NCI-H2029 (cell line): ENCODE data around the gene ZFAND5.

Source experiments
- DNase-seq: peaks from one replicate; lab custom pipeline; 2025; lab: John Stamatoyannopoulos, UW

Gene ZFAND5

GRCh38 chr9:72322259-72322658, 42.7 kb downstream of the ZFAND5 start:
- no peak for DNase-seq

- peak; percentile 60 for DNase-seq
Measured at GRCh38 chr9:72315510-72316311, 49.3 kb downstream of the ZFAND5 start.

- no peak for DNase-seq
Measured at GRCh38 chr9:72315089-72315509, 49.9 kb downstream of the ZFAND5 start.

- no peak for DNase-seq
Measured at GRCh38 chr9:72313507-72313906, 51.5 kb downstream of the ZFAND5 start.

- DNase-seq, result no peak
Measured at GRCh38 chr9:72312386-72312987, 52.5 kb downstream of the ZFAND5 start.

GRCh38 chr9:72309364-72310133, 55.5 kb downstream of the ZFAND5 start:
- no peak for DNase-seq

GRCh38 chr9:72306761-72307160, 58.2 kb downstream of the ZFAND5 start:
- no peak for DNase-seq

- no peak for DNase-seq
Measured at GRCh38 chr9:72305707-72306106, 59.3 kb downstream of the ZFAND5 start.

GRCh38 chr9:72305102-72305546, 59.9 kb downstream of the ZFAND5 start:
- DNase-seq, result no peak

GRCh38 chr9:72304538-72304937, 60.5 kb downstream of the ZFAND5 start:
- DNase-seq, result no peak
